Body of pancreas (tissue), 4 donors: ENCODE results near the gene WFDC5.

Experiments
- CTCF ChIP-seq, 7 experiments: fragments of 450-650 bp in 4 of 7; fragments of 200-600 bp in 3 of 7; sonication (generic) in 3 of 7; IDR thresholded peaks; one replicate each; pipeline ENCODE4 v1.5.1; 2016 to 2019; ENCODE audit warnings: antibody characterized with exemption in 7 of 7
- POLR2A ChIP-seq, 3 donors: fragments of 450-650 bp; IDR thresholded peaks; one replicate each; pipeline ENCODE4 v1.6.1; 2016; ENCODE audit warnings: antibody characterized with exemption in 3 of 3, mild to moderate bottlenecking in 2 of 3

GRCh38 chr20:45157962-45158361, 43.0 kb upstream of the WFDC5 start:
- TF ChIP-seq POLR2A (IDR thresholded peaks at IDR 0.05) (no peak), CTCF (IDR thresholded peaks at IDR 0.05) (no peak)
